Subcutaneous abdominal adipose tissue (tissue), 5 donors: ENCODE measurements around the gene KASH5.
"Not testable (repeated sequence)": the region's sequence is repeated elsewhere in the genome, so short reads cannot be mapped to it uniquely, and the experiment has no call there.

Source experiments
- H3K27ac ChIP-seq: one replicate; pipeline ENCODE4 v1.7.0; 2013; ENCODE audit warnings: low read depth, mild to moderate bottlenecking, inconsistent platforms, low read length, moderate library complexity
- H3K27me3 ChIP-seq, 5 donors: one replicate each; pipeline ENCODE4 v1.7.0; 2013; ENCODE audit warnings: low read length in 5 of 5, inconsistent platforms in 1 of 5; ENCODE audit not compliant: control insufficient read depth in 5 of 5, insufficient read depth in 4 of 5
- H3K36me3 ChIP-seq, 5 donors: one replicate each; pipeline ENCODE4 v1.7.0; 2013; ENCODE audit warnings: low read length in 5 of 5; ENCODE audit not compliant: control insufficient read depth in 5 of 5, insufficient read depth in 5 of 5
- H3K4me1 ChIP-seq, 5 donors: one replicate each; pipeline ENCODE4 v1.7.0; 2013; ENCODE audit warnings: low read length in 5 of 5, mild to moderate bottlenecking in 3 of 5, moderate library complexity in 1 of 5; ENCODE audit not compliant: control insufficient read depth in 5 of 5, insufficient read depth in 5 of 5
- H3K4me3 ChIP-seq, 5 donors: one replicate each; pipeline ENCODE4 v1.7.0; 2013; ENCODE audit warnings: low read length in 5 of 5, low read depth in 1 of 5
- H3K9ac ChIP-seq, 5 donors: one replicate each; pipeline ENCODE4 v1.7.0; 2013; ENCODE audit warnings: low read length in 5 of 5, mild to moderate bottlenecking in 4 of 5, moderate library complexity in 3 of 5
- H3K9me3 ChIP-seq, 5 donors: one replicate each; pipeline ENCODE4 v1.7.0; 2013; ENCODE audit warnings: low read length in 5 of 5; ENCODE audit not compliant: control insufficient read depth in 5 of 5
- donor health status: healthy.
- donor health status: healthy.
- donor health status: healthy.
- donor health status: healthy.
- donor health status: healthy.

KASH5 gene

GRCh38 chr19:49362048-49362928 is 25.8 kb upstream of the KASH5 start, which contains the start of gene TEAD2:
Gene TEAD2 (minus strand): TSS chr19:49362416. CDS start chr19:49360075, 2,341 bp downstream.
- Histone ChIP-seq H3K27me3 (no peaks in the 10 kb centered on the region), H3K4me1 (peaks cover 0 to 42% (median 29%) of the 10 kb centered on the region in 5 donors), H3K27ac (peak within 1 kb of the TSS; percentile 90), H3K9me3 (no peaks in the 10 kb centered on the region), H3K36me3 (peaks cover 0 to 20% (median 11%) of the 10 kb centered on the region in 5 donors), H3K9ac (peak within 1 kb of the TSS; percentile 68 to 96 (median 91)), H3K4me3 (peak within 1 kb of the TSS; percentile 80 to 89 (median 84))

- H3K27me3 ChIP-seq, result no peaks in the 10 kb centered on the region
- H3K27ac ChIP-seq, result peak overlapping the region; percentile 90
- peaks cover 0 to 38% (median 29%) of the 10 kb centered on the region in 5 donors for H3K4me1 ChIP-seq
- H3K36me3 ChIP-seq, result peaks cover 0 to 15% (median 9%) of the 10 kb centered on the region in 5 donors
- no peaks in the 10 kb centered on the region for H3K9me3 ChIP-seq
- peak overlapping the region in 4 of 5 donors; percentile 41 to 65 (median 59) for H3K9ac ChIP-seq
- peak overlapping the region; percentile 54 to 89 (median 84) for H3K4me3 ChIP-seq
Observed at GRCh38 chr19:49362929-49363267, 25.2 kb upstream of the KASH5 start.

GRCh38 chr19:49363268-49364082 is 24.6 kb upstream of the KASH5 start, which contains the start of gene DKKL1:
Gene DKKL1 (plus strand): TSS chr19:49363877. CDS start chr19:49363999, 122 bp downstream.
- H3K36me3 ChIP-seq, result peaks cover 0 to 12% (median 5%) of the 10 kb centered on the region in 5 donors
- peak within 1 kb of the TSS; percentile 90 for H3K27ac ChIP-seq
- H3K27me3 ChIP-seq, result no peaks in the 10 kb centered on the region
- H3K9me3 ChIP-seq, result no peaks in the 10 kb centered on the region
- H3K4me1 ChIP-seq, result peaks cover 0 to 38% (median 29%) of the 10 kb centered on the region in 5 donors
- H3K4me3 ChIP-seq, result peak within 1 kb of the TSS; percentile 61 to 89 (median 84)
- peak within 1 kb of the TSS in 4 of 5 donors; percentile 65 to 92 (median 69) for H3K9ac ChIP-seq

GRCh38 chr19:49364083-49364737 is 23.8 kb upstream of the KASH5 start:
- H3K27ac ChIP-seq, result peak overlapping the region; percentile 16
- no peaks in the 10 kb centered on the region for H3K27me3 ChIP-seq
- H3K9me3 ChIP-seq, result peaks cover 0 to 5% (median 5%) of the 10 kb centered on the region in 5 donors
- no peak overlapping the region for H3K9ac ChIP-seq
- H3K4me1 ChIP-seq, result peaks cover 0 to 38% (median 29%) of the 10 kb centered on the region in 5 donors
- H3K36me3 ChIP-seq, result peaks cover 0 to 5% (median 4%) of the 10 kb centered on the region in 5 donors
- peak overlapping the region; percentile 46 to 85 (median 51) for H3K4me3 ChIP-seq

- Histone ChIP-seq H3K4me3 (no peak overlapping the region), H3K36me3 (no peaks in the 10 kb centered on the region), H3K27ac (no peak overlapping the region), H3K9ac (no peak overlapping the region), H3K9me3 (peaks cover 4 to 18% (median 16%) of the 10 kb centered on the region in 5 donors), H3K4me1 (peaks cover 6 to 28% (median 17%) of the 10 kb centered on the region in 5 donors), H3K27me3 (no peaks in the 10 kb centered on the region)
Observed at GRCh38 chr19:49366110-49366509, 21.9 kb upstream of the KASH5 start.

- H3K36me3 ChIP-seq, result no peaks in the 10 kb centered on the region
- no peaks in the 10 kb centered on the region for H3K27me3 ChIP-seq
- peaks cover under 1 to 6% (median 2%) of the 10 kb centered on the region in 5 donors for H3K4me1 ChIP-seq
- no peak overlapping the region for H3K9ac ChIP-seq
- H3K9me3 ChIP-seq, result peaks cover 4 to 18% (median 16%) of the 10 kb centered on the region in 5 donors
- no peak overlapping the region for H3K27ac ChIP-seq
- no peak overlapping the region for H3K4me3 ChIP-seq
Observed at GRCh38 chr19:49368711-49369358, 19.2 kb upstream of the KASH5 start.

- H3K9me3 ChIP-seq, result peaks cover 4 to 18% (median 16%) of the 10 kb centered on the region in 5 donors
- H3K27me3 ChIP-seq, result peaks cover 0 to 5% (median 0%) of the 10 kb centered on the region in 5 donors
- H3K4me3 ChIP-seq, result no peak overlapping the region
- H3K9ac ChIP-seq, result no peak overlapping the region
- no peak overlapping the region for H3K27ac ChIP-seq
- H3K4me1 ChIP-seq, result peaks cover 0 to 6% (median 0%) of the 10 kb centered on the region in 5 donors
- no peaks in the 10 kb centered on the region for H3K36me3 ChIP-seq
Observed at GRCh38 chr19:49371184-49371583, 16.9 kb upstream of the KASH5 start.

- H3K4me1 ChIP-seq, H3K4me3 ChIP-seq, H3K36me3 ChIP-seq, H3K9ac ChIP-seq, H3K27ac ChIP-seq, H3K27me3 ChIP-seq: not testable (repeated sequence)
- peaks cover 4 to 18% (median 16%) of the 10 kb centered on the region in 5 donors for H3K9me3 ChIP-seq
Observed at GRCh38 chr19:49373174-49373573, 14.9 kb upstream of the KASH5 start.
